Measurements from ENCODE around the gene CYB5RL.

DNA sequence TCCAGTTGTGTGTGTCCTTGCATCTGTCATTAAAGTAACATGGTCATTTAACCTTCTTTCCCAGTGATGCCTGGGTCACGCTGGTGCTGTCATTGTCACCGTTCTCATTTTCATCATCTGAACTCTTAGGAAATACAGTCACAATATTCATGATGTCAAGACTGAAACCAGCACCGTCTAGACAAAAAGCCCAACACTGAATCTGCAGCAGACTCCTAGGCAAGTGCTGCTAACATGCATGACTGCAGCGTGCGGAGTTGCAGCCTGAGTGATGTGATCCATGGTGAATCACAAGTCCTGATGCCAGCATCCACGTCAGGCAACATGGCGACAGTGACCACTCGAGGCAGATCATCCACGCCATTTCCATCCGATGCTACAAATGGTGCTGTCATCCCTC, 37.8 kb upstream of the CYB5RL start:
- TF ChIP-seq, protein P1, sequence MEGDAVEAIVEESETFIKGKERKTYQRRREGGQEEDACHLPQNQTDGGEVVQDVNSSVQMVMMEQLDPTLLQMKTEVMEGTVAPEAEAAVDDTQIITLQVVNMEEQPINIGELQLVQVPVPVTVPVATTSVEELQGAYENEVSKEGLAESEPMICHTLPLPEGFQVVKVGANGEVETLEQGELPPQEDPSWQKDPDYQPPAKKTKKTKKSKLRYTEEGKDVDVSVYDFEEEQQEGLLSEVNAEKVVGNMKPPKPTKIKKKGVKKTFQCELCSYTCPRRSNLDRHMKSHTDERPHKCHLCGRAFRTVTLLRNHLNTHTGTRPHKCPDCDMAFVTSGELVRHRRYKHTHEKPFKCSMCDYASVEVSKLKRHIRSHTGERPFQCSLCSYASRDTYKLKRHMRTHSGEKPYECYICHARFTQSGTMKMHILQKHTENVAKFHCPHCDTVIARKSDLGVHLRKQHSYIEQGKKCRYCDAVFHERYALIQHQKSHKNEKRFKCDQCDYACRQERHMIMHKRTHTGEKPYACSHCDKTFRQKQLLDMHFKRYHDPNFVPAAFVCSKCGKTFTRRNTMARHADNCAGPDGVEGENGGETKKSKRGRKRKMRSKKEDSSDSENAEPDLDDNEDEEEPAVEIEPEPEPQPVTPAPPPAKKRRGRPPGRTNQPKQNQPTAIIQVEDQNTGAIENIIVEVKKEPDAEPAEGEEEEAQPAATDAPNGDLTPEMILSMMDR (IDR thresholded peaks at IDR 0.05; ENCODE audit: low read depth, low read length) = no peak
- TF ChIP-seq EZH2phosphoT487 (IDR thresholded peaks at IDR 0.05; ENCODE audit: low read depth) = no peak

Data from OCI-LY3 (cell line).